Measurements from ENCODE around the gene AFAP1L2.

DNA sequence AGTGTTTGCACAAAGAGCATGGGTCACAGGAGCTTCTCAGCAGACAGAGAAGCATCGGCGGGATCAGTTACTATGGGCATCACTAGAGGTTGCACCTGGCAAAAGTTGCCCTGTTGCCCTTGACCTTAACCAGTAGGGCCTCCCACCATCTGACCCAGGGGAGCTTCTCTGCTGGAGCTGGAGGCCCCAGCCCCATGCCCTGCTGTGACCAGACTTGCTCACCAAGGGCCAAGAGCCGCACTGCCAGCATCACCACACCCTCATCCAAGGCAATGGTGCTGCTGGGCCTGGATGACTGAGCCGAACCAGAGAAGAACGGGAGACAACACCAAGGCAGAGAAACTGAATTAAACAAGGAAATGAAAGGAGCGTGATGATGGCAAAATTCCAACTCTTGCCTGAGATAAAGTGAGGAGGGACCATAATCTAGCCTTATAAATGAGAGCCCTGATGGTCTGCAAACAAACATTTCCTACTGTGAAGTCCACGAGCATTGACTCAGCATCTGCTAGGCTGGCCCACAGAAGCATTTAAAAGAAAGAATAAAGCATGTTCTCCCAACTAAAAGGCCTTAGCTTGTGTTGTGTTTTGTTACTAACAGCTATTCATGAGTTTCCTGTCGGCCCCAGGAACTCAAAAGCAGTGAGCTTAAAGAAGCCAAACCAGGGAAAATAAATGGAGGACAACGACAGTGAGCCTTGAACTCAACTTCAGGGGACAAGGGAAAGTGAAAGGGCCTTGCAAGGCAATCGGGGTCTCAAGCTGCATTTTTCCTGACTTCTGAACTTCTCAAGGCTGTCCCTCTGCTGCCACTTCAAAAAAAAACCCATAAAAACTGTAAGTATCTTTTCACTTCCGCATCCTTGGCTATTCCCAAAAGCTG lies 60.4 kb downstream of the AFAP1L2 start:
- TF ChIP-seq, protein P1, sequence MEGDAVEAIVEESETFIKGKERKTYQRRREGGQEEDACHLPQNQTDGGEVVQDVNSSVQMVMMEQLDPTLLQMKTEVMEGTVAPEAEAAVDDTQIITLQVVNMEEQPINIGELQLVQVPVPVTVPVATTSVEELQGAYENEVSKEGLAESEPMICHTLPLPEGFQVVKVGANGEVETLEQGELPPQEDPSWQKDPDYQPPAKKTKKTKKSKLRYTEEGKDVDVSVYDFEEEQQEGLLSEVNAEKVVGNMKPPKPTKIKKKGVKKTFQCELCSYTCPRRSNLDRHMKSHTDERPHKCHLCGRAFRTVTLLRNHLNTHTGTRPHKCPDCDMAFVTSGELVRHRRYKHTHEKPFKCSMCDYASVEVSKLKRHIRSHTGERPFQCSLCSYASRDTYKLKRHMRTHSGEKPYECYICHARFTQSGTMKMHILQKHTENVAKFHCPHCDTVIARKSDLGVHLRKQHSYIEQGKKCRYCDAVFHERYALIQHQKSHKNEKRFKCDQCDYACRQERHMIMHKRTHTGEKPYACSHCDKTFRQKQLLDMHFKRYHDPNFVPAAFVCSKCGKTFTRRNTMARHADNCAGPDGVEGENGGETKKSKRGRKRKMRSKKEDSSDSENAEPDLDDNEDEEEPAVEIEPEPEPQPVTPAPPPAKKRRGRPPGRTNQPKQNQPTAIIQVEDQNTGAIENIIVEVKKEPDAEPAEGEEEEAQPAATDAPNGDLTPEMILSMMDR (IDR thresholded peaks at IDR 0.05), result no peak
- TF ChIP-seq POLR2A (IDR thresholded peaks at IDR 0.05) (no peak), EP300 (IDR thresholded peaks at IDR 0.05) (no peak)
